Esophagus muscularis mucosa (tissue), 4 donors: Measurements from ENCODE around the gene ARSK. TPM values are rescaled to one million over a fixed set of nuclear protein-coding genes. Genes with fewer than 3 reads are reported as not detected.

Source experiments
- DNase-seq: peaks from one replicate; pipeline ENCODE4 v3.0.0-alpha.2; 2017; ENCODE audit errors: extremely low spot score
- H3K27ac ChIP-seq, 4 donors: fragments of 200-600 bp; sonication (generic); replicated peaks in 1 of 4; 1 replicate in 3 of 4; 2 replicates in 1 of 4; pipeline ENCODE4 v1.5.1; 2016 to 2019; ENCODE audit warnings: mild to moderate bottlenecking in 1 of 4
- H3K27me3 ChIP-seq, 4 donors: fragments of 200-600 bp; sonication (generic); one replicate each; pipeline versions ENCODE4 v1.5.1 to v1.6.0; 2016 to 2019
- H3K36me3 ChIP-seq, 4 donors: fragments of 200-600 bp; sonication (generic); one replicate each; pipeline ENCODE4 v1.5.1; 2016 to 2019
- H3K4me1 ChIP-seq, 4 donors: fragments of 200-600 bp; sonication (generic); one replicate each; pipeline ENCODE4 v1.5.1; 2016 to 2019
- H3K4me3 ChIP-seq, 4 donors: fragments of 200-600 bp; sonication (generic); 1 replicate in 2 of 4; 2 replicates in 2 of 4; pipeline ENCODE4 v1.5.1; 2016 to 2019; ENCODE audit warnings: mild to moderate bottlenecking in 4 of 4, moderate library complexity in 1 of 4
- H3K9me3 ChIP-seq, 4 donors: fragments of 200-600 bp; sonication (generic); 1 replicate in 3 of 4; 2 replicates in 1 of 4; pipeline ENCODE4 v1.5.1; 2016 to 2019
- CTCF ChIP-seq, 3 experiments: fragments of 200-600 bp in 2 of 3; fragments of 450-650 bp in 1 of 3; sonication (generic) in 2 of 3; IDR thresholded peaks; one replicate each; pipeline ENCODE4 v1.5.1; 2017 to 2019; ENCODE audit warnings: antibody characterized with exemption in 3 of 3, mild to moderate bottlenecking in 2 of 3, moderate library complexity in 1 of 3
- EP300 ChIP-seq: sonication (generic); formaldehyde crosslinking; IDR thresholded peaks from one replicate; pipeline ENCODE4 v1.6.1; 2017; ENCODE audit warnings: antibody characterized with exemption
- POLR2A ChIP-seq: fragments of 450-650 bp; IDR thresholded peaks from one replicate; pipeline ENCODE4 v1.6.1; 2017; ENCODE audit warnings: antibody characterized with exemption, moderate library complexity, mild to moderate bottlenecking, low read depth
- POLR2AphosphoS5 ChIP-seq, 2 donors: sonication (generic); formaldehyde crosslinking; IDR thresholded peaks; one replicate each; pipeline ENCODE4 v1.6.1; 2017; ENCODE audit warnings: antibody characterized with exemption in 2 of 2
- WGBS: methylation state at CpG from one replicate; pipeline ENCODE4 v1.1.5; 2018; 5-methylcytosine and 5-hydroxymethylcytosine counted together
- intact Hi-C: fragments of 100-400 bp; cut with DNase I; formaldehyde crosslinking; loops from one replicate; pipeline ENCODE4 v1.15.1; 2023
- total RNA-seq, 4 donors: library from RNA; depleted of rRNA; stranded (reverse); fragments of >200 nt; gene quantifications; one replicate each; pipeline versions ENCODE4 v1.1.0 to v1.2.1, GENCODE V29; 2016

ARSK gene
- total RNA-seq, 4 donors from 2014 or later: 5.0 to 7.3 (median 6.7) TPM

GRCh38 chr5:95572016-95572415, 17.1 kb downstream of the ARSK start:
- Histone ChIP-seq H3K9me3 (no peaks in the 10 kb centered on the region), H3K36me3 (peaks cover 0 to 43% (median 17%) of the 10 kb centered on the region in 4 donors), H3K4me1 (no peaks in the 10 kb centered on the region), H3K27ac (no peak overlapping the region), H3K27me3 (no peaks in the 10 kb centered on the region), H3K4me3 (no peak overlapping the region)
- TF ChIP-seq EP300 (no peak), POLR2AphosphoS5 (IDR thresholded peaks at IDR 0.05) (no peak), POLR2A (no peak), CTCF (IDR thresholded peaks at IDR 0.05) (no peak)
- DNase-seq: no peak
- 96% methylated on average over 2 of the region's 2 CpGs for WGBS
- intact Hi-C loops: no loop called here

GRCh38 chr5:95581576-95581975, 26.7 kb downstream of the ARSK start:
- H3K36me3 ChIP-seq: peaks cover 0 to 10% (median 0%) of the 10 kb centered on the region in 4 donors
- H3K27ac ChIP-seq: no peak overlapping the region
- H3K4me3 ChIP-seq: no peak overlapping the region
- H3K27me3 ChIP-seq: no peaks in the 10 kb centered on the region
- no peaks in the 10 kb centered on the region for H3K9me3 ChIP-seq
- DNase-seq: no peak
- no peaks in the 10 kb centered on the region for H3K4me1 ChIP-seq
- WGBS: 96% methylated on average over 2 of the region's 2 CpGs
- intact Hi-C loops: no loop called here
- TF ChIP-seq POLR2AphosphoS5 (IDR thresholded peaks at IDR 0.05): no peak
- TF ChIP-seq POLR2A: no peak
- TF ChIP-seq EP300: no peak
- TF ChIP-seq CTCF (IDR thresholded peaks at IDR 0.05): no peak

GRCh38 chr5:95583992-95584391, 29.1 kb downstream of the ARSK start:
- H3K27me3 ChIP-seq: no peaks in the 10 kb centered on the region
- intact Hi-C loops: no loop called here
- WGBS: 100% methylated on average over 1 of the region's 1 CpG

GRCh38 chr5:95590880-95591279, 36.0 kb downstream of the ARSK start:
- TF ChIP-seq CTCF (IDR thresholded peaks at IDR 0.05): no peak
- no peak for TF ChIP-seq POLR2AphosphoS5 (IDR thresholded peaks at IDR 0.05)
- no peak for TF ChIP-seq POLR2A
- no peak for TF ChIP-seq EP300
- DNase-seq: no peak
- Histone ChIP-seq H3K36me3 (no peaks in the 10 kb centered on the region), H3K4me3 (no peak overlapping the region), H3K27me3 (no peaks in the 10 kb centered on the region), H3K4me1 (peaks cover 0 to 2% (median under 1%) of the 10 kb centered on the region in 4 donors), H3K27ac (no peak overlapping the region), H3K9me3 (no peaks in the 10 kb centered on the region)
- intact Hi-C loops: no loop called here
- WGBS: 100% methylated on average over 1 of the region's 1 CpG

More at GRCh38 chr5:95583992-95584391, 29.1 kb downstream of the ARSK start:
- no peaks in the 10 kb centered on the region for H3K4me1 ChIP-seq
- H3K9me3 ChIP-seq: no peaks in the 10 kb centered on the region
- no peak for TF ChIP-seq CTCF (IDR thresholded peaks at IDR 0.05)
- no peak for TF ChIP-seq EP300
- no peak for TF ChIP-seq POLR2AphosphoS5 (IDR thresholded peaks at IDR 0.05)
- no peak for TF ChIP-seq POLR2A
- no peak overlapping the region for H3K27ac ChIP-seq
- no peak for DNase-seq
- no peak overlapping the region for H3K4me3 ChIP-seq
- H3K36me3 ChIP-seq: peaks cover 0 to 10% (median 0%) of the 10 kb centered on the region in 4 donors

GRCh38 chr5:95591490-95591901, 36.6 kb downstream of the ARSK start:
- H3K9me3 ChIP-seq: no peaks in the 10 kb centered on the region
- intact Hi-C loops: no loop called here
- no peaks in the 10 kb centered on the region for H3K36me3 ChIP-seq
- no peaks in the 10 kb centered on the region for H3K27me3 ChIP-seq
- H3K4me1 ChIP-seq: peaks cover 0 to 6% (median 2%) of the 10 kb centered on the region in 4 donors
- no peak for DNase-seq
- no peak overlapping the region for H3K4me3 ChIP-seq
- H3K27ac ChIP-seq: no peak overlapping the region
- WGBS: 96% methylated on average over 5 of the region's 5 CpGs
- TF ChIP-seq POLR2A (no peak), POLR2AphosphoS5 (IDR thresholded peaks at IDR 0.05) (no peak), CTCF (IDR thresholded peaks at IDR 0.05) (no peak), EP300 (no peak)
